Raji (cell line): ENCODE measurements around the gene CD276.

Experiments
- POLR2A ChIP-seq: IDR thresholded peaks from 2 replicates; pipeline ENCODE4 v1.6.1; 2011; ENCODE audit warnings: low read depth, low read length, control low read depth; ENCODE audit not compliant: insufficient read depth

Gene CD276

DNA sequence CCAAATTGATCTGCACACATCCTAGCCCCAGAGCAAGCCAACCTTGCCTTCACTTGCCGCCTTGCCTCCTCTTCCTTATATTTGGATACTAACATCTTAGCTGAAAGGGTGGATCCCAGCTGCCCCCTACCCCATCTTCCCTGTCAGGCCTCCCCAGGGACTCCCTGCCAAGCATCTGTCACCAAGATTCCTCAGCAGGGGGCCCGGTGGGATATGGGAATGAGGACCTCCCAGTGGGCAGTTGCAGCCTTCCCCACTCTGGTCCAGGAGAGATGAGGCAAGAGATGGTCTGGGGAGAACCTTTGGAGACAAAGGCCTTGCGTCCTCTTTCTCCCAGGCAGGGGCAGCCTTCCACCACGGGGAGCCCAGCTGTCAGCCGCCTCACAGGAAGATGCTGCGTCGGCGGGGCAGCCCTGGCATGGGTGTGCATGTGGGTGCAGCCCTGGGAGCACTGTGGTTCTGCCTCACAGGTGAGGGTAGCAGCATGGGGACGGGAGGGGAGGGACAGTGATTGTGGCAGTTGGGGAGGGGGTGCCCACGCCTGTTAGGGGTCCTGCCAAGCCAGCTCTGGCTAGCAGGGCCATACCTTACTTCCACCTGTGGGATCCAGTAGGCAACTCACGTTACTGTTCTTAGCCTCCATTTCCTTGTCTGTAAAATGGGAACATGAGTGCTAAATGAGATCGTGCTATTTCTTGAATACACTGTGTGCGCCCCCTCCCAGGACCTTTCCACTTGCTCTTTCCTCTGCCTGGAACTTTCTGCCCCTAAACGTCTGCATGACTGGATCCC lies 15.3 kb downstream of the CD276 start:
- TF ChIP-seq POLR2A, result no peak

DNA sequence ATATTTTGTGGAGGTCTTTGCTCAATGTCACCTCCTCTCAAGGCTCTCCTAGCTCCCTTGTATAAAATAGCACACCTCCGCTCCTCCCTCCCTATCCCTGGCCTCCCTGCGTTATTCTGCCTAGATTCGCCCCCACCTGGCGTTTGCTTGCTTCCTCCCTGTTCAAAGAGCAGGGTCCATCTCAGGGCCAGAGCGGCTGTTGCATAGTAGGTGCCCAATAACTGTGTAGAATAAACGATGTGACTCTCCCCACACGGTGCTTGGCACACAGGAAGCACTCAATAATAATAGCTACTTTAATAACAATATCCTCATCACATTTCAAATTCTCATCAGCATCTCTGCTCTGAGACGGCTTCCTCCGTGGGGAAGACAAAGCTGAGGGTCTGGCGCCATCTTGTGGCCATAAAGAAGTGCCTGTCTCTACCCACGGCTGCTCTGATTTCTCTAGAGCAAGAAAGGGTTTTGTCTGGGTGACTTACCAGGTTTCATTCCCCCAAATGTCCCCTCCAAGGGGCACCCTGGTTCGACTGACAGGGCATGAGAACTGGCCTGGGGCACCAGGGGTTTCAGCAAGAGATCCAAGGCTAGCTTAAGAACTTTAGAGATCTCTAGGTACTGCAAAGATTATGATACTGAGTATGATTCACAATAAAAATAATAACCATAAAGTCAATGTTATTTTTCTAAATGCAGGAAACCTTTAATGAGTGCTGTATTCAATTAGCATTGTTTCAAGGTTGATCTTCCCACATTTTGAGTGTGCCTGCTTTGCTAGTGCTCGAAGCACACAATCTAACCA lies 16.1 kb downstream of the CD276 start:
- TF ChIP-seq POLR2A, result no peak

- no peak for TF ChIP-seq POLR2A
These were observed 20.9 kb downstream of the CD276 start for GRCh38 chr15:73704869-73705645.

GRCh38 chr15:73708691-73709090 lies 24.5 kb downstream of the CD276 start:
- TF ChIP-seq POLR2A, result no peak

DNA sequence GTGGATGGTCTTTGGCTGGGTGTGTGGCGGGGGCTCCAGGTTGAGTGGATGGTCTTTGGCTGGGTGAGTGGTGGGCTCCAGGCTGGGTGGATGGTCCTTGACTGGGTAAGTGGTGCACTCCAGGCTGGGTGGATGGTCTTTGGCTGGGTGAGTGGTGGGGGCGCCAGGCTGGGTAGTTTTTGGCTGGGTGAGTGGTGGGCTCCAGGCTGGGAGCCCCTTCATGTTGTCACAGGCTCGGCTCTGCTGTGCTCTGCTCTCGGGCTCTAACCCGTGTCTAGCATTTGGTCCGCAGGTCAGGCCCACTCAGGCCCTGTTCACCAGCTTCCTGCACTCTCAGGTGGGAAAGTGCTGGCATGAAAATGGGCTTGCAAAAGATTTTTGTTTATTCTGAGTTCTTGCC lies 25.1 kb downstream of the CD276 start:
- no peak for TF ChIP-seq POLR2A

GRCh38 chr15:73709686-73710085 lies 25.5 kb downstream of the CD276 start:
- TF ChIP-seq POLR2A, result no peak

DNA sequence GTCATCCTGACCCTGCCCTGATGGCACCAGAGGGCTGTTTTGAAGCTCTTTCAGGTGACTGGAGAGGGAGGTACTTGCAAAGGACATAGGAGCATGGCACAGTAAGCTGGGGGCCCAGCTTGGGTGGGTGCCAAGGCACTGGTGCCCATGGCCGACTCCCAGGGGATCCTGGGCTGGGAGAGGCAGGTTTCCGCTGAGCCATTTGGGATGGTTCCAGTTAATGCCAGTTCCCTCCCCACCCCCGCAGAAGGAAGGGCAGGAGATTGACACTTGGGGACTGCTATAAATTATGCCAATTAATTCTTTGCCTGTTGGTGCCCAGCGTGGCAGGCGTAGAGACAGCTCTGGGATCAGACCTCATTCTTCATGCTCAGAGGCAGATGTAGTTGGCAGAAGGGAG lies 26.1 kb downstream of the CD276 start:
- no peak for TF ChIP-seq POLR2A

DNA sequence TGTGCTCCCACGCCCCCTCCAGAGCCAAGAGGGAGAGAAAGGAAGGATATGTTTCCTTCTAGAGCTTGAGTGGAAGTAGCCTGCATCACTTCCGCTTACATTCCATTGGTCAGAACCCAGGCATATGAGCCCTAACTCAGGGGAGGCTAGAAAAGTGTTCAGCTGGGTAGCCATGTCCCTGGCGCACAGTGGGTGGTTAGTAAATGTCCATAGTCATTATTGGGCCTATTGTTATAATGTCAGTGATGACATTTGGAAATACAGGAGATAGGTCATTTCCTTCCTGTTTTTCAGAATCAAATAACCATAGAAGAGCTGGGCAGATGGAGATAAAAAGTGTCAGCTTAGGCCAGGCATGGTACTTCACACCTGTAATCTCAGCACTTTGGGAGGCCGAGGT lies 27.3 kb downstream of the CD276 start:
- no peak for TF ChIP-seq POLR2A

- no peak for TF ChIP-seq POLR2A
These were observed 27.9 kb downstream of the CD276 start for GRCh38 chr15:73712107-73712506.

DNA sequence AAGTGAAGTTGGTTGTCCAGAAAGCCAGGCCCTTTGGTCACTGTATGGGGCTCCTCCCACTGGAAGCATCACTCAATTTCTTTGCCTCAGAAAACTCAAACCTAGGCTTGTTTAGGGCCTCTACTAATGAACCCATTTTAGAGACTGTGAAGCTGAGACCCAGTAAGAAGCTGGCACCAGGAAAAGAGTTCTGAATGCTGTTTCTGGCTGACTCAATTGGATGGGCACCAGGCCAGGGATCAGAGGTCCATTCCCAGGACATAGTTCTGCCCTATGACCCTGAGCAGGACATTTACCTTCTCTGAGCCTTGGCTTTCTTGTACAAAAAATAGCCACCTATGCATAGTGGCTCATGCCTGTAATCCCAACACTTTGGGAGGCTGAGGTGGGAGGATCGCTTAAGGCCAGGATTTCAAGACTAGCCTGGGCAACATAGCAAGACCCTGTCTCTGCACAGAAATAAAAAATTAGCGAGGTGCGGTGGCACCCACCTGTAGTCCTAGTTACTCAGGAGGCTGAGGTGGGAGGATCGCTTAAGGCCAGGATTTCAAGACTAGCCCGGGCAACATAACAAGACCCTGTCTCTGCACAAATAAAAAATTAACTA lies 30.6 kb downstream of the CD276 start:
- no peak for TF ChIP-seq POLR2A

DNA sequence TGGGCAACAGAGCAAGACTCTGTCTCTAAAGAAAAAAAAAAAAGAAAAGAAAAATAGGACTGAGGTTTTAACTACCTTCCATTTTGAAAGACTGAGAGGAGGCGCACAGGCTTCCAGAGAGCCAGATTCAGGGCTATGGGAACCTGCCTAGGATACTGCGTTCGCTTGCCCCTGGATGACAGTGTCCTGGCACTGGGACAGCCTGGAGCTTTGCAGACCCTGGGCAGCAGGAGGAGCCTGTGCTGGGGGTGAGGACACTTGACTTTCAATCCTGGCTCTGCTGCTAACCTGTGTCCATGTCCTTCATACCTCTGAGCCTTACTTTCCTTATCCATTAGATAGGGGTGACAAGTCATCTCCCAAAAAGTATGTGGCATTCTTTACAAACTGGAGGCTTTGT lies 31.2 kb downstream of the CD276 start:
- TF ChIP-seq POLR2A, result no peak

GRCh38 chr15:73716417-73716816 lies 32.2 kb downstream of the CD276 start:
- TF ChIP-seq POLR2A, result no peak

GRCh38 chr15:73717206-73717605 lies 33.0 kb downstream of the CD276 start:
- no peak for TF ChIP-seq POLR2A

DNA sequence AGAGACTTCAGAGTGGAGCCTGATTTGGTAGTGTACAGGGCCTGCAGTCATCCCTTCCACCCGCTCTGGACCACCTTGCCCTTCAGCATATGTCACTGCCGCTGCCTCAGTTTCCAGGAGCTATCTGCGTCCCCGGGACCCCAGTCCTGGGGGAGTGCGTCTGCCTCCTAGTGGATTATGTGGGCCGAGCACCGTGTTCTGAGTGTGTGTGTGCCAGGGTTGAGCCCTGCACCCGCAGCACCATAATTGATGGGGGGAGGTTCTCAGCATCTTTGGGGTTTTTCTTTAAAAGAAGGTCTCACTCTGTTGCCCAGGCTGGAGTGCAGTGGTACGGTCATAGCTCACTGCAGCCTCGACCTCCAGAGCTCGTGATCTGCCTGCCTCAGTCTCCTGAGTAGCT lies 33.6 kb downstream of the CD276 start:
- TF ChIP-seq POLR2A, result no peak

DNA sequence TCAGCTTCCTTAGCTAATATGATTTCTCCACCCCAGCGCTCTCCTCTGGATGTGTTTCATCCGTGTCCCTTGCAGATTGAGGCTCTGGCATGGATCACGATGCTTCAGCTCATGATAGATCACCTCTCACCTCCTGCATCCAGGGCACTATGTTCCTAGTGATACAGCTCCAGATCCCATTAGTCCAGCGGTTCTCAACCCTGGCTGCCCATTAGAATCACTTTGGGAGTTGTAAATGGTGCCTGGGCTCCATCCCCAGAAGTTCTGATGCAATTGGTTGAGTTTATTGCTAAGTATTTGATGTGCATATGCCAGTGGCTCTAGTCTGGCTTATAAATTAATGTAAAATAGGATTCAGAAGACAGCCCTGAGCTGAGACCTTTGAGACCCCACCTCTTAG lies 34.5 kb downstream of the CD276 start:
- no peak for TF ChIP-seq POLR2A

GRCh38 chr15:73722425-73722824 lies 38.2 kb downstream of the CD276 start:
- no peak for TF ChIP-seq POLR2A

DNA sequence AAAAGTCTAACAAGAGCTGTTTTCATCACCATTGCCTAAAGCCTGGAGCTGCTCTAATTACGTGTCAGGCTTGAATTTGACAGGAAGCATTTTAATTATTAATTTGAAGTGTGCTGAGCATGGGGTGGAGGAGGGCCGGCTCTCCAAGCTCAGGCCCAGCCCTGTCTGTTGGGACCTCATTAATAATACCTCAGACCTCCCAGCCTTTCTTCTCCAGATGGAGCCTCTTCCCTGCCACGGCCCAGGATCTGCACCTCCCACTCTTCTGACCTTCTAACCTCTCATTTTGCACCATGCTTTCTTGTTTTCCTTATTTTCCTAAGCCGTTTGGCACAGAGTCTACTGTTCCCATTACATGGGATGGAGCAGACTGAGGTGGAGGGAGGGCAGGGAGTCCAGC lies 39.0 kb downstream of the CD276 start:
- no peak for TF ChIP-seq POLR2A
